Measurements from ENCODE around the gene ANXA11. TPM values are rescaled to one million over a fixed set of nuclear protein-coding genes. Genes with fewer than 3 reads are reported as not detected.
A peak's percentile ranks its signal among the peaks of the same experiment; 100 is the strongest.

The ANXA11 gene
- total and polyA plus RNA-seq, 2 of the 4 experiments (the other 2 are of a cell fraction), result 39.4 to 109 TPM

DNA sequence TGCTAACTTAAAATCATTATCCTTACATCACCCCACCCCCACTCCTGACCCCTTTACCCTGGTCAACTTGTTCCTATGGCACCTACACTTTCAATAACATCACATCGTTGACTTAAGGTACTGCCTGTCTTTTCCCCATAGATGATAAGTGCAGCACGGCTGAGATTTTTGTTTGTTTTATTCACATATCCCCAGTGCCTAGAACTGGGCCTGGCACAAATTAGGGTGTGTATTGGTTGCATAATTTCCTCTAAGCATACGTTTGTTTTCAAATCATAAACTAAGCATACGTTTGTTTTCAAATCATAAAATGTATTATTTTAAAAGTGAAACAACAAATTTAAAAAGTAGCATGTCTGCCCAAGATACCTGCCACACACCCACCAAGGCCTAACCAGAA, 35.3 kb downstream of the ANXA11 start:
- H3K9ac ChIP-seq (ENCODE audit: low read depth, low read length), result no peak overlapping the region
- no CpG with 5 or more reads among the region's 4 CpGs for WGBS, 2 experiments (ENCODE audit: extremely low coverage in 2 of 2, insufficient read length in 1 of 2)
- no peak for ATAC-seq (ENCODE audit: low read depth)

More for the DNA sequence above, 35.3 kb downstream of the ANXA11 start:
- dilution Hi-C loops (cut with HindIII; ENCODE audit: low sequenced_read_pairs, unreplicated experiment), result no loop called here
- Histone ChIP-seq H3K14ac (replicated peaks; ENCODE audit: low read depth, low read length) (no peak overlapping the region), H3K4me3 (ENCODE audit: insufficient read depth, low read depth, low read length) (no peak overlapping the region), H4K91ac (ENCODE audit: insufficient read depth, low read depth, low read length) (no peak overlapping the region), H3K23ac (ENCODE audit: low read depth, low read length) (peak overlapping the region; percentile 32; the same call in 1 of the 2 replicates), H4K20me1 (ENCODE audit: insufficient read depth, low read length) (peaks cover 35% of the 10 kb centered on the region), H2AK5ac (ENCODE audit: low read depth, low read length) (no peak overlapping the region), H3K36me3 (ENCODE audit: control insufficient read depth, insufficient read depth, low read length) (peaks cover 51% of the 10 kb centered on the region), H3K79me1 (ENCODE audit: low read depth in 1 of 2, low read length in 2 of 2) (peaks cover 25 to 98% of the 10 kb centered on the region in 2 experiments; a peak in 3 of 4 replicates), H2AFZ (replicated peaks; ENCODE audit: low read length, poor library complexity) (no peak overlapping the region), H3K4me2 (ENCODE audit: low read depth, low read length) (no peak overlapping the region), H3K4me1 (ENCODE audit: control insufficient read depth, insufficient read depth, low read length) (peaks cover 16% of the 10 kb centered on the region), H3K9me3 (ENCODE audit: control insufficient read depth, insufficient read depth, low read length) (no peaks in the 10 kb centered on the region), H3K4ac (ENCODE audit: low read depth, low read length) (0 out of 2 replicates have a peak overlapping the region, but pooled peaks have one; percentile 24), H4K5ac (ENCODE audit: low read depth, low read length) (no peak overlapping the region), H4K8ac (ENCODE audit: low read depth in 2 of 2, low read length in 2 of 2) (no peak overlapping the region), H2BK20ac (ENCODE audit: low read depth, low read length) (no peak overlapping the region), H2BK15ac (ENCODE audit: low read depth, low read length) (no peak overlapping the region), H2AK9ac (replicated peaks; ENCODE audit: low read depth, low read length, poor library complexity) (no peak overlapping the region), H3K27me3 (ENCODE audit: control insufficient read depth, insufficient read depth, low read length) (no peaks in the 10 kb centered on the region), H3K27ac (ENCODE audit: insufficient read depth, low read length) (no peak overlapping the region), H2BK5ac (ENCODE audit: low read depth, low read length, poor library complexity, severe bottlenecking) (no peak overlapping the region), H3K56ac (ENCODE audit: extremely low read depth, insufficient read depth, low read length) (no peak overlapping the region), H3K18ac (ENCODE audit: low read depth, low read length) (no peak overlapping the region), H2BK120ac (ENCODE audit: low read depth, low read length) (no peak overlapping the region), H3K9me1 (ENCODE audit: insufficient read depth, low read length) (peaks cover 32% of the 10 kb centered on the region)
- in situ Hi-C loops (cut with MboI; ENCODE audit: low sequenced_read_pairs), result loop anchor here (25.0 kb wide), 1 partner anchor 292 kb away; the partner anchor contains the start of gene TSPAN14
- TF ChIP-seq, protein P1, sequence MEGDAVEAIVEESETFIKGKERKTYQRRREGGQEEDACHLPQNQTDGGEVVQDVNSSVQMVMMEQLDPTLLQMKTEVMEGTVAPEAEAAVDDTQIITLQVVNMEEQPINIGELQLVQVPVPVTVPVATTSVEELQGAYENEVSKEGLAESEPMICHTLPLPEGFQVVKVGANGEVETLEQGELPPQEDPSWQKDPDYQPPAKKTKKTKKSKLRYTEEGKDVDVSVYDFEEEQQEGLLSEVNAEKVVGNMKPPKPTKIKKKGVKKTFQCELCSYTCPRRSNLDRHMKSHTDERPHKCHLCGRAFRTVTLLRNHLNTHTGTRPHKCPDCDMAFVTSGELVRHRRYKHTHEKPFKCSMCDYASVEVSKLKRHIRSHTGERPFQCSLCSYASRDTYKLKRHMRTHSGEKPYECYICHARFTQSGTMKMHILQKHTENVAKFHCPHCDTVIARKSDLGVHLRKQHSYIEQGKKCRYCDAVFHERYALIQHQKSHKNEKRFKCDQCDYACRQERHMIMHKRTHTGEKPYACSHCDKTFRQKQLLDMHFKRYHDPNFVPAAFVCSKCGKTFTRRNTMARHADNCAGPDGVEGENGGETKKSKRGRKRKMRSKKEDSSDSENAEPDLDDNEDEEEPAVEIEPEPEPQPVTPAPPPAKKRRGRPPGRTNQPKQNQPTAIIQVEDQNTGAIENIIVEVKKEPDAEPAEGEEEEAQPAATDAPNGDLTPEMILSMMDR (conservative IDR thresholded peaks at IDR 0.05; ENCODE audit: low read depth, low read length), result no peak
- no peak for TF ChIP-seq CHD1 (IDR thresholded peaks at IDR 0.05; ENCODE audit: low read depth, low read length)
- no peak for TF ChIP-seq MAFK (IDR thresholded peaks at IDR 0.05; ENCODE audit: low read depth, low read length)
- TF ChIP-seq, protein P2, sequence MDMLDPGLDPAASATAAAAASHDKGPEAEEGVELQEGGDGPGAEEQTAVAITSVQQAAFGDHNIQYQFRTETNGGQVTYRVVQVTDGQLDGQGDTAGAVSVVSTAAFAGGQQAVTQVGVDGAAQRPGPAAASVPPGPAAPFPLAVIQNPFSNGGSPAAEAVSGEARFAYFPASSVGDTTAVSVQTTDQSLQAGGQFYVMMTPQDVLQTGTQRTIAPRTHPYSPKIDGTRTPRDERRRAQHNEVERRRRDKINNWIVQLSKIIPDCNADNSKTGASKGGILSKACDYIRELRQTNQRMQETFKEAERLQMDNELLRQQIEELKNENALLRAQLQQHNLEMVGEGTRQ (IDR thresholded peaks at IDR 0.05; ENCODE audit: low read depth, low read length), result no peak
- no peak for TF ChIP-seq CEBPB (IDR thresholded peaks at IDR 0.05; ENCODE audit: low read depth, low read length)
- no peak for TF ChIP-seq MAZ (IDR thresholded peaks at IDR 0.05; ENCODE audit: borderline replicate concordance, low read depth, low read length)
- BruUV-seq (replicated peaks), result no TSS peak
- CTCF ChIA-PET, result no interaction called here
- DNase-seq, result no peak
- POLR2A ChIA-PET (ENCODE audit: unreplicated experiment), result no interaction called here
- intact Hi-C loops (cut with micrococcal nuclease), result no loop called here
